HG03439 (cell line): ENCODE data around the gene CRAT.

Experiments used
- ATAC-seq: cut with Tn5 transposase; IDR thresholded peaks from one replicate; pipeline ENCODE4 v1.9.1; 2021; ENCODE audit warnings: mild to moderate bottlenecking, moderate library complexity; ENCODE audit not compliant: unreplicated experiment

The CRAT gene

DNA sequence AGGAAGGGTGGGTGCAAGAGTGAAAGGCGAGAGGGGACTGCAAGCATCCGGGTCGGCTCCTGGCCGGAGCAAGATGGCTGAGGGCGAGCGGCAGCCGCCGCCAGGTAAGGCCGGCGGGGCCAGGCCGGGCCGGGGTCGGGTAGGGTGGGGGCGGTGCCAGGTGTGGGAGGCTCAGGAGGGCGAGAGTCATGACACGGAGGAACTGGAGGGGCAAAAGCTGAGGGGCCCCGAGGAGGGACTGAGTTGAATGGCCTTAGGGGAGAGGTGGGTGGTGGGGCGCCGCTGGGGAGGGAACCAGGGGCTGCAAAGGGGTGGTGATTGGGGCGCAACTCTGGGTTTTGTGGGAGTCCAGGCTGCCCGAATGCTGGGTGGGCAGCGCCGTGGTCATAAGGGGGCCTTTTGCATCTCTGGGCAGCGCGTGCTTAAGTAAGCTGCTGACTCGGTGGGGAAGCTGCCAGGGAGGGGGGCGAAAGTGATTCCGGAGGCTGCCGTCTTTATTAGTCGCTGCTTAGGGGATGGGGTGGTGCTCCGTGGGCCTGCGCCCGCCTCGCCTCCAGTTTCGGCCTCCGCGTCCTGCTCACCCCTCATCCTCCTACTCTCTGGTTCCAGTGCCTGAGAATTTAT is 1.0 kb upstream of the CRAT start:
- ATAC-seq, result peak; percentile 25

DNA sequence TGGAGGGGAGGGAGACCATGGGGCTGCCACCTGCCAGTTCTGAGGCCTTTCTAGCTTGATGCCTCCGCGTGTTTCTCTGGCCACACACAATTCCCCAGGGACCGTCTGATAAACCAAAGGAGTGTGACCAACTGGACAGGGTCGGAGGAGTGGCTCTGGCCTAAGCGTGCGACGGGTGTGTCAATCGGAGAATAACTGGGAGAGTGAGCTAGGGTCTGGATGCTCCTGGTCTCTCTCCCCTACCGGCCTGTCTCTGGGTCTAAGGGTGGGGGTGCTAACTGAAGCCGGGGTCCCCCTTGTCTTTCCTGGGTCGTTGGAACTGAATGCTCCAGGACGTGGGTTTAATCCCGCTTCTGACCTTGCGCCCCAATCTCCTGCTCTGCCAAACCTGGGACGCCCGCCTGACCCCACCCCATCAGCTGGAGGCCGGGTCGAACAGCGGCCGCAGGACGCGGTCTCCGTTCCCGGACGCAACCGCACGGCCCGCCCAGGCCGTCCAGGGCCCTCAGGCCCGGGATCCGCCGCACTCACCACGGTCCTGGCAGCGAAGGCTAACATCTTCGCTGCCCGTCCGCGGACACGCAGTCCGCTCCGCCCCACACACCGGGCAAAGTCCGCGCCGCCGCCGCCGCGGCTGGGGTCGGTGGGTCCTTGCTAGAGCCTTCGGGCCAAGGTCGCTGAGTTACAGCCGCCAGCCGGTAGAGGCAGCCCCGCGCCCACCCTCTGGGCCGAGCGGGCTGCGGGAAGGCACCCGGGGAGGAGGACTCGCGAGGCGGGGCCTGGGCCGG is 447 bp downstream of the CRAT start:
- no peak for ATAC-seq

DNA sequence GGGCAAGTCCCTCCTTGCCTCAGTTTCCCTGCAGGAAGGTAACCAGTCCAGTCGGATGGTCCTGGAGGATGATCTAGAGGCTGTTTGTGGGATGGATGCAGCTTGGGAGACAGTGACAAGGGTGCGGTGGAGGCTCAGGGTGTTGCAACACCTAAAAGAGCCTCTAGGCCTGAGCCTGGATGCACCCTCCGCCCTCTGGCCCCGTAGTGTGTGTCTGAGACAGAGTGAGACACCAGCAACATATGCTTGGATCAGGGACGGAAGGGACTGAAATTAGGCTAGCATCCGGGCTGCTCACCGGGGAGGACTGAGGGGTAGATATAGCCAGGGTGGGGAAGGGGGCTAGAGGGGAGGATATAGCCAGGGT is 1.1 kb downstream of the CRAT start:
- ATAC-seq, result no peak

DNA sequence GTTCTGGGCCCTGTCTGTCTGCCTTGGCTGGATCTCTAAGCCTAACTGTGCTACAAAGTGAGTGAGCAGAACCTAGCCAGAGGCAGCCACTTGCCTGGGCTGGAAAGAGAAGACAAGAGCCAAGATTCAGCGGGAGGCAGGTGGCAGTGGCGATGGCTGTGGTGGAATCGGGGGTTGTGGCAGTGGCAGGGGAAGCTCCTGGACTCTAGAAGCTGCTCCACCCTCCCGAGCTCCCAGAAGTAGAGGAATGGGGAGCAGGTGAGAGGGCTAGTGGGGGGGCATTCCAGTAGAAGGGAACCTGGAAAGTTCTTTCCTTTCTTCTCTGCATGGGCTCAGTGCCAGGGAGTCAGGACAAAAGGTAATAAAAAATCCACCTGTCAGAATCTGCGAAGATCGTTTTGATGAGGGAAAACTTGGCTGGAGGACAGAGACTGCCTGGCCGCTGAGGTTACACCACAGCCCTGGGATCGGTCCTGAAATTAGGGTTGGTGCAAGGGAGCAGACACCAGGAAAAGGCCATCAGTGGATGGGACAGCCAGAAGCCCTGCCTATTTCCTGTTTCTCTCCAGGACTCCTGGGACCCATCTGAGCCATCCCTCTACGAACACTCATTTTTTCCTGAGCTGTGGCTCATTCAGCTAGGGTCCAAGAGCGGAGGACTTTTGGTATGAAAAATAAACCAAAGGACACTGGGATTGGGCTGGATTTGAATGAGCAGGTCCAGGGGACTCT is 1.6 kb downstream of the CRAT start:
- no peak for ATAC-seq

DNA sequence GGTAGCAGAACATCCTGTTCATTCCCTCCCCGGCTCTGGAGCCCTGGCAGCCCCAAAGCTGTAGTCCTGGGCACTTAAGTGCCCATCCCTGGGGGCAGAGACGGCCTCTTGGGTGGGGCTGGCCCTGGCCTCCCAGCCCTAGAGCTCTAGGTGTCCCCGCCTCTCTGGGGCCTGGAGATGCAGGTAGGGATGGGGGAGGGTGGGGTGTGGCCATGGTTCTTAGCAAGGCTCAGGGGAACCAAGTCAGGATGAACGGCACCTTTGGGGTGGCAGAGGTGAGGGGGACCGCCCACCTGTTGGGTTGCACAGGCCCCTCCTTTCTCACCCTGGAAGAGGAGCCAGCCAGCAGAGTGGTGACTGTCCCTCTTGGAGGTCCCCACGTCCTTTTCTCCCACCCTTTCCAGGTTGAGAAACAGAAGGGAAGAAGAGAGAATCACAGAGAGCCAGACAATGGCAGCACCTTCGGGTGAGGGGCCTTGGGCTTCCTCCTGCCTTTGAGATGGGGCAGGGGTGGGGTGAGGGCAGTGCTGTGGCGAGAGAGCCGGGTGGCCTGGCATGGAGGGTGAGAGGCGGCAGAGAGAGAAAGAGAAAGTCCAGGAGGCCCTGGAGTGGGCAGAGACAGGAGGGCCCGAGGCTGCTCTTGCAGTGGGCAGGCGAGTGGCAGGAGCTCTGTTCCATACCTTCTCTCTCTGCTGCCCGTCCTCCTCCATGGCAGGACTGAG is 2.3 kb downstream of the CRAT start:
- no peak for ATAC-seq

DNA sequence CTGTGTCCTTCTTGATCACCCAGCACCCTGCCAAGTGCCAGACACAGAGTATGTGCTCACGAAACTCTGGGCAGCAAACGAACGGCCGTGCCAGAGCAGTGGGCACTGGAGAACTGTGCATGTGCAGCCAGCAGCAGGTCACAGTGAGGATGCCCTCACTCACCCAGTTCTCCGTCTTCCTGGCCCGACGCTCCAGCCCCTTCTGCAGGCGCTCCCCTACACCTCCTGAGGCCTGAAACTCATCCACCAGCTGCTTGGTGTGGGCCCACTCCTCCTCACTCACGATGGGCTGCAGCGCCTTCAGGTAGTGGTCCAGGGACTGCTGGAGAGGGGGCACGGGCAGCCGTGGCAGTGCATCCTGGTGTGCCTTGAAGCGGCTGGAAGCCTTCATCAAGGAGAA is 2.9 kb downstream of the CRAT start:
- no peak for ATAC-seq

DNA sequence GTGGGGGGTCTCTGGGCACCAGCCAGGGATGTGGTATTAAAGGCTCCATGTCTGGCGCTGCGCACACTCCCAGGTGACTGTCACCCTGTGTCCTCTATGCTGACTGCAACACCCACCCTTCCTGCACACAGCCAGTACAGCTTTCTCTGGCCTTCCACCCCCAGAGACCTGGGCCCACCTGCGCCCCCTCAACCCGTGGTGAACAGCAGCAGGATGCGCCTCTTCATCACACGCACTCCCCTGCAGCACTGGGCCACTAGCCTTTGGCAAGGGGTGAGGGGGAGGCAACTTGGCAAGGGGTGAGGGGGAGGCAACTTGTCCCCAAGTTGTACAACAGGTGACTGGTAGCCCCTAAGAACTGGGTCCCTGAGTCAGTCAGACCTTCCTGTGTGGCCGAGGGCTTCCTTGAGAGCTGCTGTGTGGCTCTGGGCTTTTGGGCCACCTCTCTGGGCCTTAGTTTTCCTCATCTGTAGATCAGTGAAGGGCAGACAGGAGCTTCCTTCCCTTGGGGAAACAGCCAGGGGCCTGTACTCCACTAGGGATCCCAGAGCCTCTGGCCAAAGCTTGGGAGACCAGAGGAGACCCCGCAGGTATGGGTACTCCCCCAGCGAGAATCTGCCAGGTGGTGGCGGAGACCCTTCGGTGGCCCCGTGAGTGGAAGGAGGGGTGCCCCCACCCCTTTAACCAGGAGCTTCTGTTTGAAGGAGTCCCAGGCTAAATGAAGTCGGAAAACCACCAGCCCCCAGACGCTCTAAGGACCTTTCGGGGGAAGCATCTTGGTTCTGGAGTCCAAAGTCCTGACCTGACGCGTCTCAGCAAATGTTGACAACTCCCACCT is 4.5 kb downstream of the CRAT start:
- no peak for ATAC-seq

DNA sequence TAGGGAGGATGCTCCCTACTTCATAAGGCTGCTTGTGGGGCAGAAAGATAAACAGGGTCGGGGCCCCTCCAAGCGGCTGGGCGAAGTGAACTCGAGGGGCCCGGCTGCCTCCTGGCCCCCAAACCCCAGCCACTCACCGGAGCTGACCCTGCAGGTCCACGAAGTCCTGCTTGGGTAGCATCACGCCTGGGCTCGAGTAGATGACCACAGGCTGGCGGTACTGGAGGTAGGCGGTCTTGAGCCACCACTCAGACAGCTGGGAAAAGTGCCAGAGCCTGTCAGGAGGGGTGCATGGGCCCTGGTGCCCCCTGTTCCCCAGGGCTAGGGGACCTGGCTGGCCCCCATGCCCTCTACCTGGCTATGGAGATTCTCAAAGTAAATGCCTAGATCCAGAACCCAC is 6.5 kb downstream of the CRAT start:
- no peak for ATAC-seq

GRCh38 chr9:129103595-129103965 is 7.0 kb downstream of the CRAT start:
- ATAC-seq, result no peak

DNA sequence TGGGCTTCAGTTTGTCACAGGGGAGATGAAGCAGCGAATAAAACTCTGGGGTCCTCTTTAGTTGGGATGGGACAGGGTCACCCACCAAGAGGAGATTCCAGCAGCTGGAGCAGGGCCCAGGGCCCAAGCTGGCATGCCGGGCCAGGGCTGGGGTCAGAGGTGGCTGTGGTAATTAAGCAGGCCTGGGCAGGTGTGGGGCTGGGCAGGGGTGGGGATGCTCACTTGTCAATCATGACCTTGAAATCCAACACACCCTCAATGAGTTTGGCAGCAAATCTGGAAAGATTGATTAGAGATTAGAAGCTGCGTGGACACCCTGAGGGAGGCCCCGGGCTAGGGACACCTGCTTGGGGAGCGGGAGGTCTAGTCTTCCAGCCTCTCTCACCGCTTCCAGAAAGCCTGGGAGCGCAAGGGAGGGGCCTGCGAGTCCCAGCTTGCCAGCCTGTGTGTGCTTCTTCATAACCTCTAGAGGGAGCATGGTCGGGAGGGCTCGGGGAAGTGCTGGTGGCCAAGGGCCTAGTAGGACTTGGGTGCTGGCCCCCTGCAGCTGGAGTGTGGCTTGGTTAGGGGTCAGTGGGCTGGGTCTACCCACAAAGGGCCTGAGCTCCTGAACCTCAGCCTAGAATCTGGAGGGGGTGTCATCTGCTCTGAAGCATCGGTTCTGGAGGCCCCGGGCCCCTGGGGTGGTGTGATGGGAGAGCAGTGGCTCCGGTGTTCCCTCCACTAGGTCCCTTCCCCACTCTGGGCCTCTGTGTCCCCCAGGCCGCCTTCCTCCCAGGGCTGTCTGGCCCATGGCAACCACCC is 7.6 kb downstream of the CRAT start:
- ATAC-seq, result no peak

DNA sequence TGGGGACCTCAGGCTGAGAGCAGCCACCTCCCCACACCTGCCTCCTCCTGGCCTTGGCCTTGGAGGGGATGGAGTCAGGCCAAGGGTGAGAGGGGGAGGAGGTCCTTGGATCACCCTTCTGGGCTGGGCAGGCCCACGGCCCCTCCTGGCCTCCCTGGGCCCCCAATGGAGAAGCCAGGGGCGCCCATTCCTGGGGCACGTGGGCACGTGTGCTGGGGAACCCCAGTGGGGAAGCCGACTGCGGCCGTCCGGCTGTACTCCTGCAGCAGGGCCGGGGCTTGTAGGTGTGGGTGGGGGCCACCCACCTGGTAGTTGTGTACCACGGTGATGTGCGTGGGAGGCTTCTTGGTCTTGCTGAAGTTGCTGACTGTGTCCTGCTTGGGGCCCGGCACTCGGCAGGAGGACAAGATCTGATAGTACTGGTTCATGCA is 8.5 kb downstream of the CRAT start:
- no peak for ATAC-seq

DNA sequence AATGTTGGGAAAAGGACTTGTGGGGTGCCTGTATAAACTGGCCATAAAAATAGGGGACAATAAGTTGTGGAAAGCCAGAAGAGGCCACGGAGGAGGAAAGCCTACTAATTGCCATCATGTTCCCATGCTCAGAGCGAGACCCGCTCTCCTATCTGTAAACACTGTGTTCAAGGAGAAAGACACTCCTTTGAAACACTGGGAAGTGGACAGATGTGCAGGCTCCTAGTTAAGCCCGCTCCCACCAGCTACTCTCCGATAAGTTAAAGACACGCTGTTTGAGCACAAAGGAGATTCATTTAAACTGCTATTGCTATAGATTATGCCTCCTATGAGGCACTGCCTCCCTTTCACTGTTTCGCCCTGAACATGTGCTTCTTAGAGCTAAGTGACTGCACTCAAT is 9.3 kb downstream of the CRAT start:
- no peak for ATAC-seq

GRCh38 chr9:129100383-129101169 is 10.0 kb downstream of the CRAT start:
- ATAC-seq, result no peak

DNA sequence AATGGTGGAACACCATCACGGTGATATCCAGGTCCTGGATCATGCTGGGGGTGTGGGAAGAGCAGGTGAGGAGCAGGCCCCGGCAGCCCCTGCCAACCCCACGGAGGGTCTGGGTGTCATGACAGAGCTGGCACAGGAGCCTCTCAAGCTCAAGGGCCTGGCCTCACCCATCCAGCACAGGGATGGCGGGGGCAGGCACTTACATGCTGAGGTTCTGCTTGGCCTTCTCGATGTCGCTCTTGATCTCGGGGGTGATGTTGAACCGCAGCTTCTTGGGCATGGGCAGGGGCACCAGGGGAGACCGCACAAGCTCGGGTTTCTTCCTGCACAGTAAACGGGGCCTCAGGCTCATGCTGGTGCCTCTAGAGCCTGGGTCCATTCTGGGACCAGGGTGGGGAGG is 12.3 kb downstream of the CRAT start:
- no peak for ATAC-seq

DNA sequence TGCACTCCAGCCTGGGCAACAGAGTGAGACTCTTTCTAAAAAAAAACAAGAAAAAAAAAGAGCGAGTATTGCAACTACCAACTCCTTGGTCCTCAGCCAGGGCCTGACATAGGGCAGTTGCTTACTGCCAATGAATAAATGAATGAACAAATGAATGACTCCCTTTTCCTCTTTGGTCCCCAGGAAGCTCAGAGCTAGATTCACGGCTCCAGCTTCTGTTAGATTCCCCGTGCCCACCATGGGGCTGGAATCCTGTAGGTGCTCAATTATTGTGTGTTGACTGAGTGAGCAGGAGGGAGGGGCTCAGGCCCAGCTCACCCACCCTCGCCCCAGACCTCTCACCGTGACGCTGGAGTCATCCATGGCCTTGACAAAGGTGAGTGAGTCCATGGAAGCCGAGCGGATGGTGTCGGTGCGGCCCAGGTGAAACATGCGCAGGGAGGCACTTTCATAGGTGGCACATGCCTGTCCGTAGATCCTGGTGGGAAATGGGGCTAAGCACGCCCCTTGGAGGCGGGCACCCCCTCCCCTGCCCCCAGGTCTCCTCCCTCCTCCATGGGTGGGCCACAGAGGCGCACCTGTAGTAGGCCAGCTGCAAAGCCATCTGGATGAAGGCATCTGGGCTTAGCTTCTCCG is 12.8 kb downstream of the CRAT start:
- ATAC-seq, result no peak

DNA sequence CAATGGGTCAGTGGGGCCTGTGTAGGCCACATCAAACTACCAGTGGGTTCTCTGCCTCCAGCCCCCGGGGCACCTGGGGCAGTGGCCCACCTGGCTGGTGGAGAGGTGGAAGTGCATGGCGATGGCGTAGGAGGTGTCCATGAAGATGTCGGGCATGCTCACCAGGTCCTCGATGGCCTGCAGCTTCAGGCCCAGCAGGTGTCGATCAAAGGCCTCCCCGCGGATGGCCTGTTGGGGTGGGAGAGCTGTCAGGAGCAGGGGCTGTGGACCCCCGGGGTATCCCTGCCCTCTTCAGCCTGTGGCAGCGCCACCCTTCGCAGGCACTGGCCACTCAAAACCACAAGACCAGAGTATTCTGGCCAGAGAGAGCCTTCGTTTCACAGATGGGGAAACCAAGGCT is 14.7 kb downstream of the CRAT start:
- no peak for ATAC-seq

GRCh38 chr9:129095170-129095667 is 15.4 kb downstream of the CRAT start:
- no peak for ATAC-seq

DNA sequence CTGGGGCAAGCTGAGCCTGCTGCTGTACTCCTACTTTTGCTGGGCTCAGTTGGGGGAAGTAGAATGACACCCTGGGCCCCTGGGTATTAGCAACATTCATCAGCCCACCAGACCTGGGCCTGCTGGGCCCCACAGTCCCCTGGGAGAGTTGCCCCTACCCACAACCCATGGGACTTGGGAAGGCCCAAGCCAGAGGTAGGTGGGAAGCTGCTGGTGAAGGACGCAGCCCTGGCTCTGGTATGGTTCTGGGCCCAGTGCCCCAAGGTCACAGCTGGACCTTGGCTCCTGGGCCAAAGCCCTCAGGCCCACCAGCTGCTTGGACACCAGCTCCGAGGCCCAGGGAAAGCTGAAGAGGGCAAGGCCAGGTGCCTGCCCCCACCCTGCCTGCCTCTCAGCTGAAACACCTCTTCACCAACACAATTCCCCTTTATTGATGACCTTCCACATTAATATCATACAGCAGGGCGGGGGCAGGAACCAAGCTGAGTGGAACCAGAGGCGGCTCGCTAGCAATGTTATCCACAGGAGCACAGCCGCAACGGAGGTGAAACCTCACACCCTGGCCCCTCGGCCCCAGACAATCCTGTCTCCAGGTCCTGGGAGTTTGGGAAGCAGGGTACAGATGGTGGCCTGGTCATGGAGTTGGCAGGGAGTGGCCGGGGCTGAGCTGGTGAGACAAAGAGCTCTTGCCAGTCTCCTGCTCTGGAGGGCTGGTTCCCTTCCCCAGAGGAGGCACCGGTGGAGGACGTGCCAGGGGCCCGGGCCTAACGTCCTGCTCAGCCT is 16.0 kb downstream of the CRAT start:
- ATAC-seq, result no peak
